ENCODE results near the gene CDK11B. TPM values are rescaled to one million over a fixed set of nuclear protein-coding genes. Genes with fewer than 3 reads are reported as not detected.

Gene CDK11B
- total RNA-seq, 1 donor from 2014 or later = 12.6 TPM

GRCh38 chr1:1612104-1612400 lies 46.8 kb downstream of the CDK11B start:
- H3K27me3 Mint-ChIP-seq (ENCODE audit: insufficient read depth, low read depth) = peaks cover 2% of the 10 kb centered on the region
- Histone ChIP-seq H3K27me3 (no peaks in the 10 kb centered on the region), H3K27ac (no peak overlapping the region), H4K20me1 (ENCODE audit: low read depth) (peaks cover 28% of the 10 kb centered on the region), H3K9me3 (ENCODE audit: low read depth) (no peaks in the 10 kb centered on the region), H3K9ac (no peak overlapping the region), H3K4me3 (no peak overlapping the region), H3F3A (ENCODE audit: low read depth) (peaks cover 19% of the 10 kb centered on the region), H3K4me1 (peaks cover 11% of the 10 kb centered on the region), H2AFZ (replicated peaks) (no peak overlapping the region), H3K36me3 (no peaks in the 10 kb centered on the region), H3K79me2 (ENCODE audit: low read depth) (peaks cover 28% of the 10 kb centered on the region), H3K4me2 (no peak overlapping the region)
- H3K4me3 Mint-ChIP-seq = no peak overlapping the region
- TF ChIP-seq EZH2phosphoT487 (IDR thresholded peaks at IDR 0.05) = no peak
- TF ChIP-seq, protein P1, sequence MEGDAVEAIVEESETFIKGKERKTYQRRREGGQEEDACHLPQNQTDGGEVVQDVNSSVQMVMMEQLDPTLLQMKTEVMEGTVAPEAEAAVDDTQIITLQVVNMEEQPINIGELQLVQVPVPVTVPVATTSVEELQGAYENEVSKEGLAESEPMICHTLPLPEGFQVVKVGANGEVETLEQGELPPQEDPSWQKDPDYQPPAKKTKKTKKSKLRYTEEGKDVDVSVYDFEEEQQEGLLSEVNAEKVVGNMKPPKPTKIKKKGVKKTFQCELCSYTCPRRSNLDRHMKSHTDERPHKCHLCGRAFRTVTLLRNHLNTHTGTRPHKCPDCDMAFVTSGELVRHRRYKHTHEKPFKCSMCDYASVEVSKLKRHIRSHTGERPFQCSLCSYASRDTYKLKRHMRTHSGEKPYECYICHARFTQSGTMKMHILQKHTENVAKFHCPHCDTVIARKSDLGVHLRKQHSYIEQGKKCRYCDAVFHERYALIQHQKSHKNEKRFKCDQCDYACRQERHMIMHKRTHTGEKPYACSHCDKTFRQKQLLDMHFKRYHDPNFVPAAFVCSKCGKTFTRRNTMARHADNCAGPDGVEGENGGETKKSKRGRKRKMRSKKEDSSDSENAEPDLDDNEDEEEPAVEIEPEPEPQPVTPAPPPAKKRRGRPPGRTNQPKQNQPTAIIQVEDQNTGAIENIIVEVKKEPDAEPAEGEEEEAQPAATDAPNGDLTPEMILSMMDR (IDR thresholded peaks at IDR 0.05) = no peak
- TF ChIP-seq EZH2 (IDR thresholded peaks at IDR 0.05) = no peak
- peaks cover 6% of the 10 kb centered on the region for H3K36me3 Mint-ChIP-seq
- H3K27ac Mint-ChIP-seq = peak overlapping the region; percentile 37
- no peak for DNase-seq (ENCODE audit: low spot score)
- peaks cover 21% of the 10 kb centered on the region for H3K4me1 Mint-ChIP-seq
- H3K9me3 Mint-ChIP-seq = no peaks in the 10 kb centered on the region

DNA sequence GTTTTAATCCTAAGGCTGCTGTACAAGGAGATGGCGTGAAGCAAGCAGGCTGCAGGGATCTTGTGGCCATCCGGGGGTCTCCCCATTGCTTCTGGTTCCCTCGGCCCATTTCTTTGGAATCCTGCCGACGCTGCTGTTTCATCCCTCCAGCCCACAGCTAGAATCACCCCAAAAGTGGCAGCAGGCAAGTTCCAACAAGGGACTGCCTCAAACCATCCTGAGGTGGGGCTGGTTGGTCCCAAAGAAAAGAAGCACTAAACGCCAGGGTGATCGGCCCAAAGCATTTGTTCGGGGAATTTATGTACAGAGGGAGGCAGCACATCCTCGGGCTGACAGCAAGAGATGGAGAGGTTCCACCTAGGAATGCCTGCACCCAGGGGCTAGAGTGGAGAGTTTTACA lies 48.0 kb downstream of the CDK11B start:
- H3K27ac ChIP-seq = no peak overlapping the region
- peaks cover 6% of the 10 kb centered on the region for H3K4me1 ChIP-seq
- H4K20me1 ChIP-seq (ENCODE audit: low read depth) = peaks cover 19% of the 10 kb centered on the region
- H3K9me3 ChIP-seq (ENCODE audit: low read depth) = no peaks in the 10 kb centered on the region
- H3K79me2 ChIP-seq (ENCODE audit: low read depth) = peaks cover 19% of the 10 kb centered on the region
- Mint-ChIP-seq H3K4me1 (peaks cover 19% of the 10 kb centered on the region), H3K9me3 (no peaks in the 10 kb centered on the region), H3K27me3 (ENCODE audit: insufficient read depth, low read depth) (peaks cover 2% of the 10 kb centered on the region), H3K36me3 (peaks cover 6% of the 10 kb centered on the region), H3K4me3 (no peak overlapping the region), H3K27ac (no peak overlapping the region)
- no peak overlapping the region for H3K9ac ChIP-seq
- TF ChIP-seq EZH2phosphoT487 (IDR thresholded peaks at IDR 0.05) (no peak), EZH2 (IDR thresholded peaks at IDR 0.05) (no peak)
- TF ChIP-seq, protein P1 (IDR thresholded peaks at IDR 0.05) = no peak
- no peak for DNase-seq (ENCODE audit: low spot score)
- peaks cover 15% of the 10 kb centered on the region for H3F3A ChIP-seq (ENCODE audit: low read depth)
- no peak overlapping the region for H3K4me3 ChIP-seq
- H2AFZ ChIP-seq (replicated peaks) = no peak overlapping the region
- H3K27me3 ChIP-seq = no peaks in the 10 kb centered on the region
- H3K4me2 ChIP-seq = no peak overlapping the region
- H3K36me3 ChIP-seq = no peaks in the 10 kb centered on the region

DNA sequence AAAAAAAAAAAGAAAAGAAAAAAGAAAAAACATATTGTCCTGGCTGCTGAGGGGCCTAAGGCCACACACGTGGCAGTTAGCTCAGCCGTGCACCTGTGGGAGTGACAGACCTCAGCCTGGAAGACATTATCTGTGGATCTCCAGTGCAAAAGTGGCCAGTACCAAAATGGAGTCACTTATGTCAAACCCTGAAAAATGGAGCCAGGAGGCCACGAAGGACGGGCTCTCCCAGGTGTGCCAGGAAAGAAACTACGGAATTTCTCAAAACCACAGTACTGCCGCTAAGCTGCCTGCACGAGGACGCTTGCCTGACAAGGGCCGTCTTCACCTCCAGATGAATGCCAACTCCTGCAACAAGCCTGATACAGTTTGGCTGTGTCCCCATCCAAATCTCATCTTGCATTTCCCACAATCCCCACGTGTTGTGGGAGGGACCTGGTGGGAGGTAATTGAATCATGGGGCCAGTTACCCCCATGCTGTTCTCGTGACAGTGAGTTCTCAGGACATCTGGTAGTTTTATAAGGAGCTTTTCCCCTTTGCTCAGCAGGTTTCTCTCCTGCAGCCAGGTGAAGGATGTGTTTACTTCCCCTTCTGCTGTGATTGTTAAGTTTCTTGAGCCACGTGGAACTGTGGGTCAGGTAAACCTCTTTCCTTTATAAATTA lies 48.9 kb downstream of the CDK11B start:
- Histone ChIP-seq H3K9me3 (ENCODE audit: low read depth) (no peaks in the 10 kb centered on the region), H2AFZ (replicated peaks) (no peak overlapping the region), H3K36me3 (no peaks in the 10 kb centered on the region), H3K79me2 (ENCODE audit: low read depth) (peaks cover 18% of the 10 kb centered on the region), H3K27ac (no peak overlapping the region), H3K27me3 (no peaks in the 10 kb centered on the region), H3F3A (ENCODE audit: low read depth) (peaks cover 11% of the 10 kb centered on the region), H4K20me1 (ENCODE audit: low read depth) (peaks cover 18% of the 10 kb centered on the region), H3K4me1 (peaks cover 6% of the 10 kb centered on the region), H3K4me2 (no peak overlapping the region), H3K4me3 (no peak overlapping the region), H3K9ac (no peak overlapping the region)
- H3K4me1 Mint-ChIP-seq = peaks cover 19% of the 10 kb centered on the region
- TF ChIP-seq EZH2 (IDR thresholded peaks at IDR 0.05) (no peak), EZH2phosphoT487 (IDR thresholded peaks at IDR 0.05) (no peak)
- TF ChIP-seq, protein P1 (IDR thresholded peaks at IDR 0.05) = no peak
- DNase-seq (ENCODE audit: low spot score) = no peak
- H3K36me3 Mint-ChIP-seq = peaks cover 6% of the 10 kb centered on the region
- H3K4me3 Mint-ChIP-seq = no peak overlapping the region
- H3K27me3 Mint-ChIP-seq (ENCODE audit: insufficient read depth, low read depth) = peaks cover 2% of the 10 kb centered on the region
- H3K9me3 Mint-ChIP-seq = no peaks in the 10 kb centered on the region
- no peak overlapping the region for H3K27ac Mint-ChIP-seq
